GM21825 (cell line): ENCODE measurements around the gene MAD1L1.
"Not testable (repeated sequence)": the region's sequence is repeated elsewhere in the genome, so short reads cannot be mapped to it uniquely, and the experiment has no call there.

Experiments used
- ATAC-seq: cut with Tn5 transposase; IDR thresholded peaks from one replicate; pipeline ENCODE4 v1.9.1; 2021; ENCODE audit warnings: mild to moderate bottlenecking, moderate library complexity; ENCODE audit not compliant: unreplicated experiment

Gene MAD1L1

DNA sequence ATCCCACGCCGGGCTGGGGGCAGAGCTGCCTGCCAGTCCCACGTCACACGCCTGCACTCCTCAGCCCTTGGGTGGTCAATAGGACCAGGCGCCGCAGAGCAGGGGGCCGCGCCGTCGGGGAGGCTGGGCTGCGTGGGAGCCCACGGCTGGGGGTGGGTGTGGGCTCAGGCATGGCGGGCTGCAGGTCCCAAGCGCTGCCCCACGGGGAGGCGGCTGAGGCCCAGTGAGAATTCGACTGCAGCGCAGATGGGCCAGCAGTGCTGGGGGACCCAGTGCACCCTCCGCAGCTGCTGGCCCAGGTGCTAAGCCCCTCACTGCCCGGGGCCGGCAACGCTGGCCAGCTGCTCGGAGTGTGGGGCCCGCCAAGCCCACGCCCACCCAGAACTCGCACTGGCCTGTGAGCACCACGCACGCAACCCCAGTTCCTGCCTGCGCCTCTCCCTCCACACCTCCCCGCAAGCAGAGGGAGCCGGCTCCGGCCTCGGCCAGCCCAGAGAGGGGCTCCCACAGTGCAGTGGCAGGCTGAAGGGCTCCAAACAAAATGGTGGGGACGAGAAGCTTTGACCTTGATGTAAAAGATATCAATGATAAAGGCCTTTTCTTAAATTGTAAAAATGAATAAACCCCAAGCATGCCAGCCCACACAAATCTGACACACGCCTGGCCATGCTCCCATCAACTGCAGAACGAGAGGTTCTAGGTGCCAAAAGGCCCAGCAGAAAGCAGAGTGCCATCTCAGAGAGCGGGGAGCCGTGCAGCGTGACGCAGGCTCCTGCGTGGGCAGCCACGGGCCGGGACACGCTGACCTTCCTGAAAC lies 255.5 kb downstream of the MAD1L1 start:
- ATAC-seq, result no peak

DNA sequence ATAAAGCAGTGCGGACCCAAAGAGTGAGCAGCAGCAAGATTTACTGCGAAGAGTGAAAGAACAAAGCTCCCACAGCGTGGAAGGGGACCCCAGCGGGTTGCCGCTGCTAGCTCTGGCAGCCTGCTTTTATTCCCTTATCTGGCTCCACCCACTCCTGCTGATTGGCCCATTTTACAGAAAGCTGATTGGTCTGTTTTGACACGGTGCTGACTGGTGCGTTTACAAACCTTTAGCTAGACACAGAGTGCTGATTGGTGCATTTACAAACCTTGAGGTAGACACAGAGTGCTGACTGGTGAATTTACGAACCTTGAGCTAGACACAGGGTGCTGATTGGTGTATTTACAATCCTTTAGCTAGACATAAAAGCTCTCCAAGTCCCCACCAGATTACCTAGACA lies 256.2 kb downstream of the MAD1L1 start:
- ATAC-seq, result not testable (repeated sequence)

DNA sequence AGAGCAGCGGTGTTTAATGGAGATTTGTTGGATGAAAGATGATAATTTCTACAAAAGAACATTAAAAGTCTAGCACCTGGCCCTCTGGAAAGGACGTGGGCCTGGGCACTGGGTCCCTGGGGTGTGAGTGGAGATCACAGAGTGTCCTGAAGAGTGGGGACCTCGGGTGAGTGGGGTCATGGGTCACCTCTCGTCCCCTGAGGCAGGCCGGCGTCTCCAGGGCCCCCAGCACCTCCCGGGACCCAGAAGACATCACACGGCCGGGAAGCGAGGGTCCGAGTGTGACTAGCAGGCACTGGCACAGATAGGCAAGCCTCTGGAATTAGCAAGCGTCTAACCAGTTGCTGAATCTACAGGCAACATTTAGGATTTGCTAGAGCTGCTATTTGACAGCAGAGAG lies 257.2 kb downstream of the MAD1L1 start:
- no peak for ATAC-seq

DNA sequence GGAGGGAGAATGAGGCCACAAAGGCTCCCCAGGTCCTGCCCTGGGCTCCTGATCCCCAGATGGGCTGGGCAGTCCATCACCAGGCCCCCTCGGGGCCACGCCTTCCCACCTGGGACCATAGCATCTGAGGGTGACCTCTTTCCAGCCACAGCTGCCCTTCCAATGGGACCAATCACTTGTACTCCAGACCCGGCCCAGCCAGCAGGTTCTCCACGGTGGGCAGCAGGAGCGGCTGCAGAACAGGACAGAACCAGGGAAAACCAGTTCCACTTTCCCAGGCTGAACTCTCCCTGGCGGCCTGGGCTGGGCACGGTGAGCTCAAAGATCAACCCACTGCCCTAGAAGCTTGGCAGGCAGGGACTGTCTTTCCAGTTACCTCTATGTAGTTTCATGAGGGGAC lies 257.6 kb downstream of the MAD1L1 start:
- ATAC-seq, result no peak

DNA sequence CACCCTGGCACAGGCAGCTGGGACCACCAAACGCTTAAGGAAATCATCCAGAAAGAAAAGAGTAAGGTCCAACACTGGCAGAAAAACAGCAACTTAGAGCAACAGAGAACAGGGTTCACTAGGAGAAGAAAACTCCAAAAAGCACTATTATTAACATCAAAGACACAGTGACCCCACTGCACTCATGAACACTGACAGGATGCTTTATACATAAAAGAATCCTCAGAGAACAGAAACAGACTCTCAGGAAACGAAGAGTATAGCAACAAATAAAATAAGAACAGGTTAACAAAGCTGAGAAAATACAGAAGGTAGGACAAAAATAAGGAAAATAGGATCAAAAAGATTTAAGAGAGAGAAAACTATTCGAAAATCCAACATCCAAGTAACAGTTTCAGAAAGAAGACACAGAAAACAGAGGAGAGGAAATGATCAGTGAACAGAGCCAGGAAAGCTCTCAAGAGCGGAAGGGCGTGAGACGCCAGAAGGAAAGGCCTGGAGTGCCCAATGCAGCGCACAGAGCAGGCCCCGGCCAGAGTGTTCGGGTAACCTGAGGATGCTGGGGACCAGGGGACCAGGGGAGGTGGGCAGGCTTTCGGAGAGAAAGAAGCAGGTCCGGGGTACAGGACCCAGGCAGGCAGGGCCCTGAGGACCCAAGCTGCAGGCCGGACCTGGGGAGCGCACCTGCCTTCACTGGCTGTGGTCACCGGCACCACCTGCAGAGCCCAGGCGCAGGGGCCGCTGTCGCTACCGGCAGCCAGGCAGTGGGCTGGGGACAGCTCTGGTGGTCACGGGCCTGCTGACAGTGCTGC lies 258.2 kb downstream of the MAD1L1 start:
- ATAC-seq, result no peak

DNA sequence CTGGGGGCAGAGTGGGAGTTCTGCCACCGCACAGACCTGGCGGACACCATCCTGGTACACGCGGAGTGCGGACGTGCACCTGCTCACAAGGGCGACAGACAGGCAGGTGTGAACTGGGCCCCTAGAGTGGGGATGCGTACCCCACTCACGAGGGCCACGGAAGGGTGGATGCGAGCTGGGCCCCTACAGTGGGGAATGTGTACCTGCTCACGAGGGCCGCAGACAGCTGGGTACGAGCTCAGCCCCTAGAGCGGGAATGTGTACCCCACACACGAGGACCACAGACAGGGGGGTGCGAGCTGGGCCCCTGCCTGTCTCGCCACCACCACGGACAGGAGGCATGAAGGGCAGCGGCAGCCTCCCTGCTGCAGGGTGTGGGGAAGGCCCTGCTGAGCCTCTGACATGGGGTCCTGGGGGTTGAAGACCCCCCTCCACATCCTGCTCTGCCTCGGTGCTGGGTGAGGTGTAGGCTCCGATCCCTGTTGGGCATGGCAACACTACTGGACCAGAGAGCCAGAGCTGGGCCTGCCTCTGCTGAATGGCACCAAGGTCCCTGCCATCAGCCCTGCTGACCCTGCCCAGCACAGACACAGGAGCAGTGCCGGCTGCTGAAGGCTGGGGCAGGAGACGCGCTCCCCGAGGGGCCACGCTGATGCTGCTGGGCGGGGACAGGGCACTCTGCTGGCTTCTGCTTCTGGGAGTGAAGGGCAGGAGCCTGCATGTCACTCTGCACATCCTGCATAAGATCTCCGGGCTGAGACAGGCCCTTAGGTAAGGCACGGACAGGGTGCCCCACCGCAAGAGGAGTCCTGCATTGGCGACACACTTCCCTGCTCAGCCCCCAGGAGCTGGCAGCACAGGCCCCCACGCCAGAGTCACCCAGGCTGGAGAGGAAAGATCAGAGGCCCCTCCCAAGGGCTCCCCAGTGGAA lies 259.2 kb downstream of the MAD1L1 start:
- no peak for ATAC-seq

DNA sequence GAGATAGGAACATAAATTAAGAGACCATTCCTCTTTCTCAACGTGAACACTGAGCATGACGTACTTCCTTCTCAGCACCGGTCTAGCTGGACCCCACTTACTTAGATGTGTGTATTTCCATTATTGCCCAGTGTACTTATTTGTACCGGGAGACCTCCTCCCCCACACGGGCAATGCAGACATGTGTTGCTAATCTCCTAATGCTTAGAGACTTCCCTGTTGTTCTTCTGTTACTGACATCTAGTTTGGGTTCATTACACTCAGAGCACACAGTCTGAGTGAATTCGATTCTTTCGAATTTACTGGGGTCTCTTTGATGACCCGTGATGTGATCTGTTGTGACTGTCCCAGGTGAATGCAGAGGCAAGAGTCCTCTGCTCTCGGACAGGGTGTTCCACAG lies 260.0 kb downstream of the MAD1L1 start:
- no peak for ATAC-seq

DNA sequence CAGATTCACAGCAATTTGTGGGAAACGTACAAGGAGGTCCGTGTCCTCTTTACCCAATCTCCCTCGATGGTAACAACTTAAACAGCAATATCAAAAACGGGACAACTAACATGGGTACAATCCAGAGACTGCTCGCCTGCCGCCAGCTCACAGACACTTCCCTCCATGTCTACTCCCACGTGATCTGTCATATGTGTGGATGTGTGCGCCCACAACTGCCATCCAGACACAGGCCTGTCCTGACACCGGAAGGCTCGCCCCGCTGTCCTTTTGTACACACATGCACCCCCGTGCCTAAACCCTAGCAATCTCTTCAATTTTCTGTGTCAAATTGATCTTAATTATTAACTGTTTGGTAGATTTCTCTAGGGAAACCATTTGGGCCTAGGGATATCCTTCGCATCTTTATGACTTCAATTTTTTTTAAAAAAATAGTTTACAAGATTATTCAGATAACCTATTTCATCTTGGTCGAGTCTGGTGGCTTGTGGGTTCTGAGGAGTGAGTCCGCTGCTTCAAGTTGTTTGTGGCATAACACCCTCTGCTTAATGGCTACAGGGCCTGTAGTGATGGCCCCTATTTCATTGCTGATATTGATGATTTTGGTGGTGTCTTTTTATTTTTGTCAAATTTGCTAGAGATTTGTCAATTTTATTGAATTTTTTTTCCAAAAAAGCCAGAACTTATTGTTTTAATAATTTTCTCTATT lies 260.6 kb downstream of the MAD1L1 start:
- no peak for ATAC-seq

DNA sequence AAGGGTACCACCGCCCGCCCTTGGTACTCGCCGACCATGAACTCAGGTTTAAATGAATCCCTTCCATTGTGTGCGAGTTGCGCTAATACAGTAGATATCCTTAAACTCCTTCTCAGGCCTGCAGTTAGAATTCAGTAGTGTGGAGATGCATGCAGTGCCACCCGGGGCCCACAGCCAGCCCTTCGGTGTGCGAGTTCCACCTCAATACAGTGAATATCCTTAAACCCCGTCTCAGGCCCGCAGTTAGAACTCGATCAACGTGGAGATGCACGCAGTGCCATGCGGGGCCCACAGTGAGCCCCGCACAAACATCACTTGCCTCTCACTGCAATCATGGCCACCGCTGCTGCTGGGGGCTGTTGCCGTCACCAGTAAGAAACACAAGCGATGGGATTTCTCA lies 261.9 kb downstream of the MAD1L1 start:
- ATAC-seq, result no peak

DNA sequence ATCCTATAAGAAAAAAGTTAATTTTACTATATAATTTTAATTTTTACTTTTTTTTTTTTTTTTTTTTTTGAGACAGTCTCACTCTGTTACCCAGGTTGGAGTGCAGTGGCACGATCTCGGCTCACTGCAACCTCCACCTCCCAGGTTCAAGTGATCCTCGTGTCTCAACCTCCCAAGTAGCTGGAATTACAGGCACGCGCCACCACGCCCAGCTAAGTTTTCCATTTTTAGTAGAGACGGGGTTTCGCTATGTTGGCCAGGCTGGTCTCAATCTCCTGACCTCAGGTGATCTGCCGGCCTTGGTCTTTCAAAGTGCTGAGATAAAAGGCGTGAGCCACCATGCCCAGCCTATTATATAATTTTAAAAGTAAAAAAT lies 262.5 kb downstream of the MAD1L1 start:
- not testable (repeated sequence) for ATAC-seq

DNA sequence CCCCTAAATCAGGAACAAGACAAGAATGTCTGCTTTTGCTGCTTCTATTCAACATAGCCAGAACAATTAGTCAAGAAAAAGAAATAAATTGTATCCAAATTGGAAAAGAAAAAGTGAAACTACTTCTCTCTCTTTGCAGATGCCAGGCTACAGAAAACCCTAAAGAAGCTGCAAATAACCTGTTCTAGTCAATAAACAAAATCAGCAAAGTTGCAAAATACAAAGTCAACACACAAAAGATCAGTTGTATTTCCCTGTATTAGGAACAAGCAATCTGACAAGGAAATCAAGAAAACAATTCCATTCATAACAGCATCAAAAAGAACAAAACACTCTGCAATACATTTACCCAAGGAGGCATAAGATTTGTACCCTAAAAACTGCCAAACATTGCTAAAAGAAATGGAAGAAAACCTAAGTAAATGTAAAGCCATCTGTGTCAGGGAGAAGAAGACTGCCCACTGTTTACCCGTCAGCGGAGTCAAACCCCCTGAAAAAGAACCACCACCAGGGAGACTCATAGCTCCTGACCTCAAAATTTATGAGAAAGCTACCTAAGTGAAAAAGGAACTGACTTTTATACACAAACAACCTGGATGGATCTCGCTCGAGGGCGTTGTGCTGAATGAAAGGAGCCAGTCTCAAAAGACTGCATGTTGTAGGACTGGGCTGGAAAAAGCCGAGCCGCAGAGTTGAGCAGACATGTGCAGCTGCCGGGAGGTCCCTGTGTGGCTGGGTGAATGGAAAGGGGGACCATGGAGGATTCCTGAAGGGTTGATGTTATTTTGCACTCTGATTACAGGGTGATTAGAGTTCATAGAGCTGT lies 263.1 kb downstream of the MAD1L1 start:
- no peak for ATAC-seq

DNA sequence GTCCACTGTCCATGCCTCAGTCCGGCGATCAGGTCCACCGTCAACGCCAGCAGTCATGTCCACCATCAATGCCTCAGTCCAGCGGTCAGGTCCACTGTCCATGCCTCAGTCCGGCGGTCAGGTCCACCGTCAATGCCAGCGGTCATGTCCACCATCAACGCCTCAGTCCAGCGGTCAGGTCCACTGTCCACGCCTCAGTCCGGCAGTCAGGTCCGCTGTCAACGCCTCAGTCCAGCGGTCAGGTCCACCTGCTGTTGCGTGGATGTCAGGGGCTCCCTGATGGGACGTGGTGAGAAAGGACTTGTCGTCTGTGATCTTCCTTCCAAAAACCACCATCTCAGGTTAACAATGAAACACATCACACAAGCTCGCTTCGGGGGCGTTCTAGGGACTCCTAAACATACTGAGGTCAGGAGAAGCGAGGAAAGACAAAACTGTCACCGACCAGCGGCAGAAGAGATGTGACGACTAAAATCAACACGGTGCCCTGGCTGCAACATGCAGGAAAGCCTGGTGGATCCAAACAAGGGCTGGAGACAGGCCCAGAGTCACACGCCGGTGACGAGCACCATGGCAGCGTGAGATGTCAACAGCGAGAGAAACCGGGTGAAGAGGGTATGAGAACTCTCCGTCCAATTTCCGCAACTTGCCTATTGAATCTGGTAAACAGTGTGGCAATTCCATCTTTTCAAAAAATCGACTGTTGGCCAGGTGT lies 264.2 kb downstream of the MAD1L1 start:
- ATAC-seq, result no peak

DNA sequence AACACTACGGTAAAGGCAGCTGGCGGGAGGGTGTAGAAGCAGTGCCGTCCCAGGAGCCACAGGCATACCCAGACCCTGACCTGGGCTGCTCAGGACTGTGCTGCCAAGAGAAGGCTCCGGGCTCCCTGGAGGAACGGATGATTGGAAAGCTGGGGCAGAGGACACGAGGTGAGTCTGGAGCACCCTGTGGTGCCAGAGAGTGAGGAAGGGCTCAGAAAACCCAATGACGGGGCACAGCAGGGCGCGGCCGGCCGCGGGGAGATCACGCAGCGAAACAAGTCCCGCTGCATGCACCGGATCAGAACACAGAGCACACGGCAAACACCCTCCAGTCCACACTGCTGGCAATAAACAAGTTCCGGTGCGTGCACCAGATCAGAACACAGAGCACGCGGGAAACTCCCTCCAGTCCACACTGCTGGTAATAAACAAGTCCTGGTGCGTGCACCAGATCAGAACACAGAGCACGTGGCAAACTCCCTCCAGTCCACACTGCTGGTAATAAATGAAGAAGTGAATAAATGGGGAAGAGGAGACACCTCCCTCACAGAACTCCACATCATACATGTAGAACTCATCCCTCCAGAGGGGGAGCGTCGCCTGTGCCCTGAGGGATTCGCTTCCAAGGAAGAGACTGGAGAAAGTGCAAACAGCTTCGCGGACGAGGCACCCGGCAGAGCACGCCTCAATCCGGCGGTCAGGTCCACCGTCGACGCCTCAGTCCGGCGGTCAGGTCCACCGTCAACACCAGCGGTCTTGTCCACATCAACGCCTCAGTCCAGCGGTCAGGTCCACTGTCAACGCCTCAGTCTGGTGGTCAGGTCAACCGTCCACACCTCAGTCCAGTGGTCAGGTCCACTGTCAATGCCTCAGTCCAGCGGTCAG lies 265.0 kb downstream of the MAD1L1 start:
- no peak for ATAC-seq

DNA sequence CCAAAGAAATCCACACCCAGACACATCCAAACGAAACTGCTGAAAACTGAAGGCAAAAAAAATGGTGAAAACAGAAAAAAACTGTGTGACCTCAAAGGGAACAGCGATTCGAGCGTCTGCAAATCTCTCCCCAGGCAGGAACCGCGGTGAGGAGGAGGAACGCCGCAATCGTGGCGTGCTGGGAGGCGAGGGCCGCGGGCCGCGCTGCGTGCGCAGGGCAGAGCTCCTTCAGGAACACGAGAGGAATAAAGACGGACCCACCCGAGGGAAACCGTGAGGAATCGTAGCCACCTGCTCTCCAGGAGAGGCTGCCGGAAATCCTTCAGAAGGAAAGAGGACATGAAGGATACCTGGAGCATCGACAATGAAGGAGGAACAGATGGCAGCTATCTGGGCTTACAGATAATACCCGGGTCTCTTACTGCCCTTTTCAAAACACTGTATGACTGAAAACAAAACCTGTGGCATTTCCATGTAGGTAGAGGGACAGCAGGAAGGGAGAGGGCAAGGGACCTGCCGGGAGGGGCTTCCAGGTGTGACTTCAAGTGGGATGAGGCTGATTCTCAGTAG lies 266.0 kb downstream of the MAD1L1 start:
- no peak for ATAC-seq

DNA sequence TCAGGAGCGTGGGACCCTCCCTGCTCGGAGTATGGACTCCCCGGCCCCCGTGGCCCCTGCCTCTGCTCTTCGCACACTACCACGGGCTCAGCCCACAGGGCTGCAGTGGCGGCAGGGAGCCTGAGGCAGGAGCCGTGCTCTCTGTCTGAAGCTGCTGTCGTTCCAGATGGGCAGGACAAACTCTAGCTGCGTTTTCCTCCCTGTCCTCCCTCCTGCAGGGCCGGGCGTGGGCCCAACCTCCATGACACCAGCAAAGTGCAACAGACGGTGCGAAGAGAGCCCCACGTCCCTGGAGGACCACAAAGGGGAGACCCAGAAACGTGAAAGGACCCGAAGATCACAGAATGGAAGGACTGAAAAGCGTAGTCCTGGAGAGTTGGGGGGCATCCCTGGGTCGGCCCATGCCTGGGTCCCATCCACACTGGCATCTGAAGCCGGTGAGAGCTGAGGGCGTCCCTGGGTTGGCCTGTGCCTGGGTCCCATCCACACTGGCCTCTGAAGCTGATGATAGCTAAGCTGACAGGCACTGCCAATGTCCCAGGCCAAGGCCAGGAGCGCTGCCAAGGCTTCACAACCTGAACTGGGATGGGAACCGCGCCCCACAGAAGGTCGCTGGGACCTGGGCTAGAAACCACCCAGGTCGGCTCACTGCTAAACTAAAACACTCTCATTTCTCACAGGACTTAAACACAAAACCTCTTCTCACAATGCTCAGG lies 267.0 kb downstream of the MAD1L1 start:
- no peak for ATAC-seq

DNA sequence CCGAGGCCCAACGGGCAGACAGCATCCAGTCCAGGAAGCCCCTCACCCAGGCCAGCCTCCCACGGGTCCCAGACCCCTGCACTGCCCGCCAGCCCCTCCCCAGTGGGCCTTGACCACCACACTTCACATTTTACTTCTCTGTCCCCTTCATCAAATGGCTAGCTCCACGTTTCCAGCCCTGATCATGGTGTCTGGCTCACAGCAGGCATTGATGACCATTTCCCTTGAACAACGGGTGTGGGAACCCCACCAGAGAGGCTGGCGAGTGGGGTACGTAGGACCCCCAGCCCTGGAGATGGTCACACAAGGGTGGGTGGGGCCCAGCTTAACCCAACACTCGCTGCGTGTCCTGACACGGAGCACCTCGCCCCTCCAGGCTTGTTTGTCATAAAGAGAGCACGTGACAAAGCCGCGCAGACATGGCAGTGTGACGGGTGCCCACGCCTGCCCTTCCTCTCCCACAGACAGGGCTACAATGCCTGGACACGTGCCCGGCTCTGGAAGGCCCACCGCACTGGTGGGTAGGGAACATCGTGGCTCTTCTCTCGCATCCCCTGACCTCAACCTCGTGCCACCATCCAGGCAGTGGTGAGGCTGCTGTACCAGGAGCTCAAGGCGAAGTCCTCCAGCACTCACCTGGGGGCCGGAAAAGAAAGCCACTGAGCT lies 267.7 kb downstream of the MAD1L1 start:
- ATAC-seq, result no peak
